Neural cell (in vitro differentiated cells): ENCODE results near the gene NGEF. TPM values are rescaled to one million over a fixed set of nuclear protein-coding genes. Genes with fewer than 3 reads are reported as not detected.
"Not testable (repeated sequence)": the region's sequence is repeated elsewhere in the genome, so short reads cannot be mapped to it uniquely, and the experiment has no call there.

Source experiments
- H2AFZ ChIP-seq: fragments of 200-600, 300-800 bp; sonication (generic), shearing (Covaris generic); 2 replicates; pipeline ENCODE4 v1.6.0; 2014; ENCODE audit warnings: low read depth, mild to moderate bottlenecking, antibody characterized with exemption, low read length, moderate library complexity
- H3F3A ChIP-seq: fragments of 200-600 bp; shearing (Covaris generic); 2 replicates; pipeline ENCODE4 v1.6.1; 2016; ENCODE audit warnings: mild to moderate bottlenecking, moderate library complexity, mixed read lengths, antibody characterized with exemption, low read length; ENCODE audit not compliant: insufficient read depth, poor library complexity, severe bottlenecking
- H3K27ac ChIP-seq: fragments of 200-600, 300-800 bp; sonication (generic), shearing (Covaris generic); 2 replicates; pipeline ENCODE4 v1.5.1; 2014; ENCODE audit warnings: mild to moderate bottlenecking, low read length, moderate library complexity
- H3K27me3 ChIP-seq: fragments of 300-800, 200-600 bp; sonication (generic), shearing (Covaris generic); 2 replicates; pipeline ENCODE4 v1.6.0; 2014; ENCODE audit warnings: mild to moderate bottlenecking, low read depth, low read length, moderate library complexity; ENCODE audit not compliant: insufficient read depth
- H3K36me3 ChIP-seq: fragments of 300-800, 200-600 bp; sonication (generic), shearing (Covaris generic); 2 replicates; pipeline ENCODE4 v1.5.1; 2014; ENCODE audit warnings: mild to moderate bottlenecking, antibody characterized with exemption, low read length, moderate library complexity; ENCODE audit not compliant: insufficient read depth
- H3K4me2 ChIP-seq: fragments of 300-800, 200-600 bp; sonication (generic), shearing (Covaris generic); 2 replicates; pipeline ENCODE4 v1.6.0; 2014; ENCODE audit warnings: mild to moderate bottlenecking, low read length
- H3K4me3 ChIP-seq: fragments of 300-800, 200-600 bp; sonication (generic), shearing (Covaris generic); 2 replicates; pipeline ENCODE4 v1.5.1; 2014; ENCODE audit warnings: mild to moderate bottlenecking, low read length, moderate library complexity
- H3K79me2 ChIP-seq: fragments of 200-600 bp; shearing (Covaris generic); replicated peaks from 2 replicates; pipeline ENCODE4 v1.6.0; 2014; ENCODE audit warnings: mild to moderate bottlenecking, low read length, moderate library complexity; ENCODE audit not compliant: insufficient read depth
- H3K9ac ChIP-seq: fragments of 300-800, 200-600 bp; sonication (generic), shearing (Covaris generic); 2 replicates; pipeline ENCODE4 v1.6.1; 2016; ENCODE audit warnings: mild to moderate bottlenecking, low read length, mixed read lengths
- H3K9me2 ChIP-seq: fragments of 200-600 bp; shearing (Covaris generic); 2 replicates; pipeline ENCODE4 v1.6.1; 2016; ENCODE audit warnings: mild to moderate bottlenecking, low read length, mixed read lengths; ENCODE audit not compliant: insufficient read depth
- H3K9me3 ChIP-seq: fragments of 200-600, 300-800 bp; sonication (generic), shearing (Covaris generic); 2 replicates; pipeline ENCODE4 v1.6.1; 2016; ENCODE audit warnings: mild to moderate bottlenecking, mixed run types, low read length, moderate library complexity, mixed read lengths
- H4K20me1 ChIP-seq: fragments of 200-600 bp; shearing (Covaris generic); 2 replicates; pipeline ENCODE4 v1.6.1; 2016; ENCODE audit warnings: mild to moderate bottlenecking, mixed run types; ENCODE audit not compliant: insufficient read depth
- CTCF ChIP-seq: fragments of 450-650 bp; IDR thresholded peaks from 2 replicates; pipeline ENCODE4 v1.5.1; 2014; ENCODE audit warnings: antibody characterized with exemption, mild to moderate bottlenecking, moderate library complexity; ENCODE audit not compliant: poor library complexity, severe bottlenecking
- EZH2 ChIP-seq: fragments of 200-600, 300-800 bp; shearing (Covaris generic), sonication (generic); IDR thresholded peaks from 2 replicates; pipeline ENCODE4 v1.6.1; 2014; ENCODE audit warnings: antibody characterized with exemption, low read length, borderline replicate concordance, mild to moderate bottlenecking; ENCODE audit not compliant: insufficient read depth, poor library complexity, severe bottlenecking
- MXI1 ChIP-seq: fragments of 450-650 bp; conservative IDR thresholded peaks from 2 replicates; pipeline ENCODE4 v1.6.1; 2014; ENCODE audit warnings: antibody characterized with exemption, mild to moderate bottlenecking; ENCODE audit not compliant: poor library complexity, severe bottlenecking
- POLR2AphosphoS5 ChIP-seq: IDR thresholded peaks from 2 replicates; pipeline ENCODE4 v1.6.1; 2012
- RAD21 ChIP-seq: fragments of 450-650 bp; conservative IDR thresholded peaks from 2 replicates; pipeline ENCODE4 v1.6.1; 2014; ENCODE audit warnings: antibody characterized with exemption, mild to moderate bottlenecking, moderate library complexity
- REST ChIP-seq: IDR thresholded peaks from 2 replicates; pipeline ENCODE4 v1.6.1; 2012; ENCODE audit warnings: borderline replicate concordance
- SMC3 ChIP-seq: fragments of 450-650 bp; conservative IDR thresholded peaks from 2 replicates; pipeline ENCODE4 v1.6.1; 2014; ENCODE audit warnings: antibody characterized with exemption, mild to moderate bottlenecking, moderate library complexity; ENCODE audit not compliant: poor library complexity
- TAF1 ChIP-seq: IDR thresholded peaks from 2 replicates; pipeline ENCODE4 v1.6.1; 2012; ENCODE audit warnings: low read depth
- polyA plus RNA-seq: library from polyadenylated mRNA; depleted of rRNA; stranded (reverse); fragments of >200 nt; gene quantifications from 2 replicates; pipeline ENCODE4 v1.2.3, GENCODE V29; 2014

The NGEF gene
- polyA plus RNA-seq, 1 donor from 2014 or later, result 5.2 TPM

- Histone ChIP-seq H3K4me2 (no peak overlapping the region), H4K20me1 (no peaks in the 10 kb centered on the region), H3K27ac (no peak overlapping the region), H3K27me3 (no peaks in the 10 kb centered on the region), H2AFZ (no peak overlapping the region), H3K9me3 (no peaks in the 10 kb centered on the region), H3K79me2 (no peaks in the 10 kb centered on the region), H3K4me3 (no peak overlapping the region), H3K36me3 (no peaks in the 10 kb centered on the region), H3K9ac (no peak overlapping the region), H3K9me2 (no peaks in the 10 kb centered on the region), H3F3A (no peaks in the 10 kb centered on the region)
- TF ChIP-seq POLR2AphosphoS5, result no peak
Observed at GRCh38 chr2:233021771-233022170, 8.7 kb upstream of the NGEF start.

GRCh38 chr2:233020454-233020853, 7.4 kb upstream of the NGEF start:
- Histone ChIP-seq H3K36me3 (no peaks in the 10 kb centered on the region), H2AFZ (no peak overlapping the region), H3K27me3 (no peaks in the 10 kb centered on the region), H3K9me3 (no peaks in the 10 kb centered on the region), H3K27ac (no peak overlapping the region), H4K20me1 (no peaks in the 10 kb centered on the region), H3K4me3 (no peak overlapping the region), H3K79me2 (no peaks in the 10 kb centered on the region), H3K4me2 (no peak overlapping the region), H3F3A (no peaks in the 10 kb centered on the region), H3K9ac (no peak overlapping the region), H3K9me2 (no peaks in the 10 kb centered on the region)
- TF ChIP-seq POLR2AphosphoS5 (no peak), REST (no peak), RAD21 (no peak), SMC3 (no peak), TAF1 (no peak), CTCF (no peak), EZH2 (no peak), MXI1 (no peak)

GRCh38 chr2:233019610-233020009, 6.6 kb upstream of the NGEF start:
- H2AFZ ChIP-seq, H3K9me3 ChIP-seq: not testable (repeated sequence)

More at GRCh38 chr2:233019610-233020009, 6.6 kb upstream of the NGEF start:
- H3K9ac ChIP-seq, H3F3A ChIP-seq, H3K4me2 ChIP-seq, H3K27me3 ChIP-seq, H3K27ac ChIP-seq, H3K79me2 ChIP-seq, H3K36me3 ChIP-seq, H3K9me2 ChIP-seq, H4K20me1 ChIP-seq, H3K4me3 ChIP-seq: not testable (repeated sequence)
